H9 (cell line): ENCODE data around the gene PAPOLA. TPM values are rescaled to one million over a fixed set of nuclear protein-coding genes. Genes with fewer than 3 reads are reported as not detected.

Experiments used
- DNase-seq: peaks from one replicate; pipeline ENCODE4 v3.0.0-alpha.2; 2017
- H2AFZ ChIP-seq: one replicate; pipeline ENCODE4 v1.6.1; 2013; ENCODE audit warnings: mild to moderate bottlenecking, low read length, control low read depth, moderate library complexity
- H2AK5ac ChIP-seq: 2 replicates; pipeline ENCODE4 v1.6.1; 2013; ENCODE audit warnings: low read length, control low read depth, mixed read lengths; ENCODE audit not compliant: insufficient read length
- H2BK120ac ChIP-seq: one replicate; pipeline ENCODE4 v1.6.1; 2013; ENCODE audit warnings: low read depth, mild to moderate bottlenecking, low read length, control low read depth, inconsistent platforms; ENCODE audit not compliant: poor library complexity, severe bottlenecking
- H2BK12ac ChIP-seq: 2 replicates; pipeline ENCODE4 v1.6.1; 2013; ENCODE audit warnings: low read length, control low read depth, mixed read lengths, low read depth; ENCODE audit not compliant: insufficient read length
- H2BK15ac ChIP-seq: 2 replicates; pipeline ENCODE4 v1.6.1; 2013; ENCODE audit warnings: low read depth, low read length, control low read depth
- H2BK20ac ChIP-seq: one replicate; pipeline ENCODE4 v1.6.1; 2013; ENCODE audit warnings: low read depth, mild to moderate bottlenecking, low read length, control low read depth, inconsistent platforms; ENCODE audit not compliant: poor library complexity, severe bottlenecking
- H2BK5ac ChIP-seq: 2 replicates; pipeline ENCODE4 v1.6.1; 2013; ENCODE audit warnings: low read length, control low read depth, mixed read lengths; ENCODE audit not compliant: insufficient read length
- H3K14ac ChIP-seq: 2 replicates; pipeline ENCODE4 v1.6.1; 2013; ENCODE audit warnings: low read length, control low read depth; ENCODE audit not compliant: insufficient read depth
- H3K18ac ChIP-seq: 2 replicates; pipeline ENCODE4 v1.6.1; 2013; ENCODE audit warnings: low read depth, mild to moderate bottlenecking, mixed read lengths, low read length, control low read depth; ENCODE audit not compliant: insufficient read length
- H3K23ac ChIP-seq: 2 replicates; pipeline ENCODE4 v1.6.1; 2013; ENCODE audit warnings: low read length, control low read depth, mixed read lengths, low read depth; ENCODE audit not compliant: insufficient read length
- H3K23me2 ChIP-seq: 2 replicates; pipeline ENCODE4 v1.6.1; 2013; ENCODE audit warnings: low read depth, mild to moderate bottlenecking, mixed read lengths, low read length, control low read depth; ENCODE audit not compliant: insufficient read length, poor library complexity, severe bottlenecking
- H3K27ac ChIP-seq: 2 replicates; pipeline ENCODE4 v1.5.1; 2013; ENCODE audit warnings: low read length, control low read depth, mixed read lengths, low read depth; ENCODE audit not compliant: insufficient read length
- H3K27me3 ChIP-seq: 2 replicates; pipeline ENCODE4 v1.6.1; 2013; ENCODE audit warnings: low read length, control low read depth, inconsistent platforms; ENCODE audit not compliant: insufficient read depth
- H3K4ac ChIP-seq: 2 replicates; pipeline ENCODE4 v1.6.1; 2013; ENCODE audit warnings: low read depth, mild to moderate bottlenecking, control low read depth, inconsistent platforms, low read length, moderate library complexity
- H3K4me1 ChIP-seq: 2 replicates; pipeline ENCODE4 v1.6.1; 2013; ENCODE audit warnings: low read length, control low read depth, inconsistent platforms; ENCODE audit not compliant: insufficient read depth
- H3K4me2 ChIP-seq: 2 replicates; pipeline ENCODE4 v1.6.1; 2013; ENCODE audit warnings: low read length, control low read depth, mixed read lengths; ENCODE audit not compliant: insufficient read length, insufficient read depth
- H3K56ac ChIP-seq: 2 replicates; pipeline ENCODE4 v1.6.1; 2013; ENCODE audit warnings: low read depth, mild to moderate bottlenecking, mixed read lengths, low read length, control low read depth; ENCODE audit not compliant: insufficient read length
- H3K79me1 ChIP-seq: 2 replicates; pipeline ENCODE4 v1.6.1; 2013; ENCODE audit warnings: low read depth, mild to moderate bottlenecking, moderate library complexity, low read length, control low read depth, inconsistent platforms; ENCODE audit not compliant: insufficient read depth, poor library complexity, severe bottlenecking
- H3K79me2 ChIP-seq: 2 replicates; pipeline ENCODE4 v1.6.1; 2013; ENCODE audit warnings: low read length, control low read depth, inconsistent platforms; ENCODE audit not compliant: insufficient read depth
- H3K9ac ChIP-seq: 2 replicates; pipeline ENCODE4 v1.6.1; 2013; ENCODE audit warnings: low read length, control low read depth, mixed read lengths; ENCODE audit not compliant: insufficient read length; ENCODE audit errors: extremely low read depth
- H3K9me3 ChIP-seq: one replicate; pipeline ENCODE4 v1.6.1; 2013; ENCODE audit warnings: low read depth, low read length, inconsistent platforms; ENCODE audit not compliant: control insufficient read depth
- H3T11ph ChIP-seq: one replicate; pipeline ENCODE4 v1.6.1; 2013; ENCODE audit warnings: mild to moderate bottlenecking, low read length, control low read depth, inconsistent platforms
- H4K20me1 ChIP-seq: one replicate; pipeline ENCODE4 v1.6.1; 2013; ENCODE audit not compliant: control insufficient read depth, insufficient read length, insufficient read depth
- H4K5ac ChIP-seq: 2 replicates; pipeline ENCODE4 v1.6.1; 2013; ENCODE audit warnings: low read depth, mild to moderate bottlenecking, mixed read lengths, low read length, control low read depth; ENCODE audit not compliant: insufficient read length
- H4K8ac ChIP-seq: replicated peaks from 2 replicates; pipeline ENCODE4 v1.6.1; 2013; ENCODE audit warnings: low read length, control low read depth, mixed read lengths, low read depth; ENCODE audit not compliant: insufficient read length
- H4K91ac ChIP-seq: 2 replicates; pipeline ENCODE4 v1.6.1; 2013; ENCODE audit warnings: low read depth, mild to moderate bottlenecking, moderate library complexity, mixed read lengths, low read length, control low read depth; ENCODE audit not compliant: insufficient read length
- H3K27ac Mint-ChIP-seq, 3 experiments: 2 replicates in 2 of 3; 3 replicates in 1 of 3; pipeline ENCODE4 v1.8.0; 2020 to 2021; ENCODE audit warnings: mixed read lengths in 3 of 3, mild to moderate bottlenecking in 1 of 3, moderate library complexity in 1 of 3
- H3K27me3 Mint-ChIP-seq: 2 replicates; pipeline ENCODE4 v1.8.0; 2021; ENCODE audit warnings: low read depth, mild to moderate bottlenecking, moderate library complexity, mixed read lengths
- H3K36me3 Mint-ChIP-seq, 3 experiments: 2 replicates in 2 of 3; 3 replicates in 1 of 3; pipeline ENCODE4 v1.8.0; 2020 to 2021; ENCODE audit warnings: low read depth in 3 of 3, mixed read lengths in 3 of 3; ENCODE audit not compliant: insufficient read depth in 1 of 3
- H3K4me1 Mint-ChIP-seq, 2 experiments: 2 replicates each; pipeline ENCODE4 v1.8.0; 2020; ENCODE audit warnings: mixed read lengths in 2 of 2
- H3K4me3 Mint-ChIP-seq, 2 experiments: 2 replicates in 1 of 2; 3 replicates in 1 of 2; pipeline ENCODE4 v1.8.0; 2020 to 2021; ENCODE audit warnings: mild to moderate bottlenecking in 2 of 2, mixed read lengths in 2 of 2, moderate library complexity in 1 of 2
- H3K9me3 Mint-ChIP-seq, 2 experiments: 2 replicates in 1 of 2; 3 replicates in 1 of 2; pipeline ENCODE4 v1.8.0; 2020; ENCODE audit warnings: mild to moderate bottlenecking in 2 of 2, mixed read lengths in 2 of 2, moderate library complexity in 1 of 2
- CTCF ChIP-seq: fragments of 200-600 bp; sonication (generic); conservative IDR thresholded peaks from 3 replicates; pipeline ENCODE4 v1.8.0; 2021; ENCODE audit warnings: antibody characterized with exemption, mild to moderate bottlenecking
- WGBS: extraction: QIAGEN DNeasy Blood & Tissue Kit; methylation state at CpG from one replicate; pipeline ENCODE4 v1.1.7; 2013; ENCODE audit warnings: missing lambda C conversion rate, low lambda C conversion rate, mixed read lengths; ENCODE audit not compliant: insufficient read length; ENCODE audit errors: extremely low coverage; 5-methylcytosine and 5-hydroxymethylcytosine counted together
- total RNA-seq: library from RNA; stranded (reverse); gene quantifications from 2 replicates; pipeline ENCODE4 v1.2.1, GENCODE V29; 2021

The PAPOLA gene
- total RNA-seq, 1 experiment from 2014 or later: 188 TPM

- TF ChIP-seq CTCF: no peak
- no peak overlapping the region for H3K23ac ChIP-seq
- no peak overlapping the region for H3K27ac ChIP-seq
- H3K79me1 ChIP-seq: no peaks in the 10 kb centered on the region
- H2BK15ac ChIP-seq: no peak overlapping the region
- no CpG with 5 or more reads among the region's 5 CpGs for WGBS
- H3K36me3 Mint-ChIP-seq: no peaks in the 10 kb centered on the region
- no peak overlapping the region for H3K4me3 Mint-ChIP-seq
- peaks cover 1% of the 10 kb centered on the region; the same call in 1 of the 2 replicates for H3K27me3 Mint-ChIP-seq
- H3K23me2 ChIP-seq: peaks cover 2% of the 10 kb centered on the region
- no peak overlapping the region for H3K9ac ChIP-seq
- H3K14ac ChIP-seq: no peak overlapping the region
- H2BK20ac ChIP-seq: no peak overlapping the region
- H3K9me3 ChIP-seq: no peaks in the 10 kb centered on the region
- no peaks in the 10 kb centered on the region for H3K27me3 ChIP-seq
- no peaks in the 10 kb centered on the region for H4K20me1 ChIP-seq
- H4K5ac ChIP-seq: no peak overlapping the region
- H3T11ph ChIP-seq: no peak overlapping the region
- no peak overlapping the region for H4K91ac ChIP-seq
- no peak overlapping the region for H3K27ac Mint-ChIP-seq
- H2AFZ ChIP-seq: no peak overlapping the region
- H2AK5ac ChIP-seq: no peak overlapping the region
- no peak for DNase-seq
- no peak overlapping the region for H4K8ac ChIP-seq
- no peak overlapping the region for H2BK12ac ChIP-seq
- H3K9me3 Mint-ChIP-seq: no peaks in the 10 kb centered on the region
- H3K18ac ChIP-seq: no peak overlapping the region
- H3K56ac ChIP-seq: no peak overlapping the region
- H2BK5ac ChIP-seq: no peak overlapping the region
- H3K4me2 ChIP-seq: no peak overlapping the region
- no peaks in the 10 kb centered on the region for H3K4me1 Mint-ChIP-seq
- H2BK120ac ChIP-seq: no peak overlapping the region
- no peaks in the 10 kb centered on the region for H3K79me2 ChIP-seq
- H3K4ac ChIP-seq: no peak overlapping the region
- H3K4me1 ChIP-seq: no peaks in the 10 kb centered on the region
Observed at GRCh38 chr14:96455588-96455987, 46.6 kb upstream of the PAPOLA start.
